ENCODE results near the gene CARF.

CARF gene

GRCh38 chr2:202911203-202911511 lies 918 bp upstream of the CARF start:
- TF ChIP-seq USF1 (IDR thresholded peaks at IDR 0.05) (no peak), ZBTB7A (IDR thresholded peaks at IDR 0.05; ENCODE audit: low read depth) (no peak), MAX (IDR thresholded peaks at IDR 0.05) (no peak)

- TF ChIP-seq REST (IDR thresholded peaks at IDR 0.05; ENCODE audit: low read depth) = no peak
- TF ChIP-seq FOXM1 (IDR thresholded peaks at IDR 0.05; ENCODE audit: borderline replicate concordance, low read depth) = no peak
- no peak for TF ChIP-seq EGR1 (IDR thresholded peaks at IDR 0.05)
- no peak for TF ChIP-seq YY1 (IDR thresholded peaks at IDR 0.05; ENCODE audit: low read depth)
- TF ChIP-seq CREB1 (IDR thresholded peaks at IDR 0.05; ENCODE audit: low read depth) = no peak
- TF ChIP-seq MAX (IDR thresholded peaks at IDR 0.05) = no peak
- TF ChIP-seq ZBTB7A (IDR thresholded peaks at IDR 0.05; ENCODE audit: low read depth) = no peak
- TF ChIP-seq USF1 (IDR thresholded peaks at IDR 0.05) = no peak
- no peak for TF ChIP-seq CEBPB (IDR thresholded peaks at IDR 0.05)
- no peak for TF ChIP-seq TCF12 (IDR thresholded peaks at IDR 0.05; ENCODE audit: low read depth)
- no peak for TF ChIP-seq TEAD4 (IDR thresholded peaks at IDR 0.05)
- TF ChIP-seq TAF1 (IDR thresholded peaks at IDR 0.05; ENCODE audit: low read depth) = no peak
- no peak for TF ChIP-seq EP300 (IDR thresholded peaks at IDR 0.05; ENCODE audit: borderline replicate concordance)
- TF ChIP-seq NFIC (IDR thresholded peaks at IDR 0.05) = no peak
- no peak for TF ChIP-seq RAD21 (IDR thresholded peaks at IDR 0.05; ENCODE audit: low read depth)
These were observed 6.8 kb downstream of the CARF start for GRCh38 chr2:202918860-202919259.

GRCh38 chr2:202932425-202933138 lies 20.5 kb downstream of the CARF start:
- TF ChIP-seq NFIC (IDR thresholded peaks at IDR 0.05) = no peak
- no peak for TF ChIP-seq TEAD4 (IDR thresholded peaks at IDR 0.05)
- TF ChIP-seq MAX (IDR thresholded peaks at IDR 0.05) = no peak
- no peak for TF ChIP-seq USF1 (IDR thresholded peaks at IDR 0.05)
- no peak for TF ChIP-seq TCF12 (IDR thresholded peaks at IDR 0.05; ENCODE audit: low read depth)
- no peak for TF ChIP-seq CEBPB (IDR thresholded peaks at IDR 0.05)
- no peak for TF ChIP-seq YY1 (IDR thresholded peaks at IDR 0.05; ENCODE audit: low read depth)
- TF ChIP-seq EP300 (IDR thresholded peaks at IDR 0.05; ENCODE audit: borderline replicate concordance) = no peak
- TF ChIP-seq ZBTB7A (IDR thresholded peaks at IDR 0.05; ENCODE audit: low read depth) = no peak
- TF ChIP-seq REST (IDR thresholded peaks at IDR 0.05; ENCODE audit: low read depth) = no peak
- TF ChIP-seq EGR1 (IDR thresholded peaks at IDR 0.05) = no peak
- TF ChIP-seq RAD21 (IDR thresholded peaks at IDR 0.05; ENCODE audit: low read depth) = no peak
- no peak for TF ChIP-seq TAF1 (IDR thresholded peaks at IDR 0.05; ENCODE audit: low read depth)
- no peak for TF ChIP-seq FOXM1 (IDR thresholded peaks at IDR 0.05; ENCODE audit: borderline replicate concordance, low read depth)
- no peak for TF ChIP-seq CREB1 (IDR thresholded peaks at IDR 0.05; ENCODE audit: low read depth)

- no peak for TF ChIP-seq YY1 (IDR thresholded peaks at IDR 0.05; ENCODE audit: low read depth)
- TF ChIP-seq NFIC (IDR thresholded peaks at IDR 0.05) = no peak
- no peak for TF ChIP-seq FOXM1 (IDR thresholded peaks at IDR 0.05; ENCODE audit: borderline replicate concordance, low read depth)
- no peak for TF ChIP-seq USF1 (IDR thresholded peaks at IDR 0.05)
- no peak for TF ChIP-seq EGR1 (IDR thresholded peaks at IDR 0.05)
- no peak for TF ChIP-seq CEBPB (IDR thresholded peaks at IDR 0.05)
- no peak for TF ChIP-seq TEAD4 (IDR thresholded peaks at IDR 0.05)
- no peak for TF ChIP-seq TCF12 (IDR thresholded peaks at IDR 0.05; ENCODE audit: low read depth)
- TF ChIP-seq EP300 (IDR thresholded peaks at IDR 0.05; ENCODE audit: borderline replicate concordance) = no peak
- no peak for TF ChIP-seq TAF1 (IDR thresholded peaks at IDR 0.05; ENCODE audit: low read depth)
- TF ChIP-seq MAX (IDR thresholded peaks at IDR 0.05) = no peak
- no peak for TF ChIP-seq CREB1 (IDR thresholded peaks at IDR 0.05; ENCODE audit: low read depth)
- no peak for TF ChIP-seq REST (IDR thresholded peaks at IDR 0.05; ENCODE audit: low read depth)
These were observed 21.1 kb downstream of the CARF start for GRCh38 chr2:202933139-202933510.
